Endothelial cell of umbilical vein (primary cell): ENCODE results near the gene ECI1. TPM values are rescaled to one million over a fixed set of nuclear protein-coding genes. Genes with fewer than 3 reads are reported as not detected.

Experiments used
- BruUV-seq: library from RNA; stranded (reverse); fragments of 400-500 nt; replicated peaks from 2 replicates; lab custom pipeline; 2021; lab: Mats Ljungman, UMichigan
- CTCF ChIA-PET: fragments of 300-600, 350-600 bp; sonication (Branson Sonifier 250); formaldehyde crosslinking; loops from one replicate; lab custom pipeline; 2021; ENCODE audit warnings: antibody characterized with exemption, inconsistent platforms; lab: Charles Lee
- POLR2A ChIA-PET: fragments of 300-600, 350-600 bp; sonication (Branson Sonifier 250); formaldehyde crosslinking; loops from one replicate; lab custom pipeline; 2021; ENCODE audit warnings: antibody characterized with exemption, inconsistent platforms; lab: Charles Lee
- DNase-seq: peaks from one replicate; pipeline ENCODE4 v3.0.0-alpha.2; 2011; ENCODE audit warnings: low read depth, low spot score
- FAIRE-seq: peaks from 2 replicates; lab custom pipeline; 2011; peaks lifted over from hg19 to GRCh38; lab: Jason Lieb, UNC
- H2AFZ ChIP-seq: 2 replicates; pipeline ENCODE4 v1.6.0; 2012; ENCODE audit warnings: low read depth, low read length, control low read depth, inconsistent platforms
- H3K27ac ChIP-seq: 2 replicates; pipeline ENCODE4 v1.5.1; 2011; ENCODE audit warnings: low read depth, mild to moderate bottlenecking, control low read depth, low read length, moderate library complexity; ENCODE audit not compliant: insufficient read depth
- H3K27me3 ChIP-seq, 2 experiments: 2 replicates each; pipeline versions ENCODE4 v1.6.0 to v1.6.1; 2011; ENCODE audit warnings: low read length in 2 of 2, mixed read lengths in 1 of 2; ENCODE audit not compliant: control insufficient read depth in 2 of 2, insufficient read depth in 2 of 2
- H3K36me3 ChIP-seq, 2 experiments: 2 replicates in 1 of 2; 3 replicates in 1 of 2; pipeline ENCODE4 v1.5.1; 2011; ENCODE audit warnings: low read length in 2 of 2, mild to moderate bottlenecking in 1 of 2, moderate library complexity in 1 of 2; ENCODE audit not compliant: control insufficient read depth in 2 of 2, insufficient read depth in 2 of 2; ENCODE audit errors: extremely low read depth in 1 of 2
- H3K4me1 ChIP-seq: 3 replicates; pipeline ENCODE4 v1.5.1; 2011; ENCODE audit warnings: mild to moderate bottlenecking, low read length; ENCODE audit not compliant: control insufficient read depth, insufficient read depth; ENCODE audit errors: extremely low read depth
- H3K4me2 ChIP-seq: 2 replicates; pipeline ENCODE4 v1.6.1; 2011; ENCODE audit warnings: low read length, control low read depth, mixed read lengths; ENCODE audit not compliant: insufficient read depth
- H3K4me3 ChIP-seq, 3 experiments: fragments of 200-600 bp in 1 of 3; sonication (generic), shearing (Covaris generic) in 1 of 3; replicated peaks in 1 of 3; 2 replicates each; pipeline ENCODE4 v1.5.1; 2011 to 2016; ENCODE audit warnings: control low read depth in 3 of 3, low read length in 3 of 3, mild to moderate bottlenecking in 2 of 3, inconsistent platforms in 1 of 3, low read depth in 1 of 3, moderate library complexity in 1 of 3; ENCODE audit not compliant: insufficient read depth in 1 of 3
- H3K79me2 ChIP-seq: 2 replicates; pipeline ENCODE4 v1.6.0; 2012; ENCODE audit warnings: low read length, inconsistent platforms; ENCODE audit not compliant: control insufficient read depth, insufficient read depth
- H3K9ac ChIP-seq: replicated peaks from 2 replicates; pipeline ENCODE3; 2011; ENCODE audit warnings: low read length, control low read depth; ENCODE audit not compliant: insufficient read depth; ENCODE audit errors: extremely low read depth
- H3K9me1 ChIP-seq: replicated peaks from 3 replicates; pipeline ENCODE4 v1.6.0; 2011; ENCODE audit warnings: mild to moderate bottlenecking, low read length; ENCODE audit not compliant: control insufficient read depth, insufficient read depth; ENCODE audit errors: extremely low read depth
- H3K9me3 ChIP-seq: replicated peaks from 2 replicates; pipeline ENCODE4 v1.5.1; 2012; ENCODE audit warnings: low read length, inconsistent platforms; ENCODE audit not compliant: control insufficient read depth, insufficient read depth
- H4K20me1 ChIP-seq: replicated peaks from 2 replicates; pipeline ENCODE3; 2011; ENCODE audit warnings: mild to moderate bottlenecking, low read length; ENCODE audit not compliant: control insufficient read depth, insufficient read depth; ENCODE audit errors: extremely low read depth
- EZH2 ChIP-seq: IDR thresholded peaks from 2 replicates; pipeline ENCODE4 v1.6.1; 2012; ENCODE audit warnings: borderline replicate concordance, low read depth, mild to moderate bottlenecking, moderate library complexity, low read length, inconsistent platforms; ENCODE audit not compliant: severe bottlenecking
- FOS ChIP-seq: IDR thresholded peaks from 2 replicates; pipeline ENCODE4 v1.6.1; 2011; ENCODE audit warnings: mild to moderate bottlenecking, low read length, moderate library complexity, borderline replicate concordance; ENCODE audit not compliant: insufficient read depth
- GATA2 ChIP-seq: IDR thresholded peaks from 2 replicates; pipeline ENCODE4 v1.7.0; 2011; ENCODE audit warnings: low read depth, mild to moderate bottlenecking, moderate library complexity, mixed read lengths, low read length; ENCODE audit not compliant: insufficient read length, insufficient read depth
- JUN ChIP-seq: IDR thresholded peaks from 2 replicates; pipeline ENCODE4 v1.6.1; 2011; ENCODE audit warnings: borderline replicate concordance, low read depth; ENCODE audit not compliant: insufficient read length, insufficient read depth
- MYC ChIP-seq: IDR thresholded peaks from one replicate; pipeline ENCODE4 v1.6.1; 2011; ENCODE audit warnings: mild to moderate bottlenecking, low read depth, low read length
- POLR2A ChIP-seq: IDR thresholded peaks from 2 replicates; pipeline ENCODE4 v1.6.1; 2012; ENCODE audit warnings: low read depth, mild to moderate bottlenecking, control low read depth, low read length
- POLR2AphosphoS5 ChIP-seq: IDR thresholded peaks from 2 replicates; pipeline ENCODE4 v1.6.1; 2012; ENCODE audit warnings: low read depth, mild to moderate bottlenecking, control low read depth, low read length, moderate library complexity; ENCODE audit not compliant: insufficient read depth
- dilution Hi-C: fragments of 300-500 bp; cut with MboI; formaldehyde crosslinking; loops from one replicate; pipeline ENCODE4 v1.15.0; 2019; ENCODE audit warnings: low sequenced_read_pairs; ENCODE audit not compliant: extremely low pct_ligation_motif_present
- intact Hi-C: fragments of 100-400 bp; cut with micrococcal nuclease; formaldehyde crosslinking; loops from one replicate; pipeline ENCODE4 v1.10.0; 2022
- polyA plus RNA-seq, 4 experiments: library from polyadenylated mRNA; depleted of rRNA in 3 of 4; stranded (reverse) in 3 of 4; unstranded in 1 of 4; fragments of >200 nt; gene quantifications; 2 replicates each; pipeline versions ENCODE4 v1.2.1 to v1.2.3, GENCODE V29; 2011 to 2012; ENCODE audit warnings: missing spikeins in 1 of 4
- total RNA-seq: library from RNA; stranded (reverse); gene quantifications from 2 replicates; pipeline ENCODE4 v1.2.3, GENCODE V29; 2021
- TF ChIP-seq, protein P1 (sequence below): IDR thresholded peaks from 2 replicates; pipeline ENCODE4 v1.6.1; 2011; ENCODE audit not compliant: insufficient read depth, insufficient read length
- TF ChIP-seq, protein P2 (sequence below), 2 donors: IDR thresholded peaks; 1 replicate in 1 of 2; 2 replicates in 1 of 2; pipeline ENCODE4 v1.5.1; 2011; ENCODE audit warnings: low read length in 2 of 2, mild to moderate bottlenecking in 2 of 2, moderate library complexity in 2 of 2, control low read depth in 1 of 2, inconsistent platforms in 1 of 2, low read depth in 1 of 2; ENCODE audit not compliant: insufficient read depth in 1 of 2; ENCODE audit errors: extremely low read depth in 1 of 2

The ECI1 gene
- total and polyA plus RNA-seq, 2 donors (not counting 3 experiments of a cell fraction or from before 2014, with no cell fraction given), result 43.6 to 48.3 TPM

DNA sequence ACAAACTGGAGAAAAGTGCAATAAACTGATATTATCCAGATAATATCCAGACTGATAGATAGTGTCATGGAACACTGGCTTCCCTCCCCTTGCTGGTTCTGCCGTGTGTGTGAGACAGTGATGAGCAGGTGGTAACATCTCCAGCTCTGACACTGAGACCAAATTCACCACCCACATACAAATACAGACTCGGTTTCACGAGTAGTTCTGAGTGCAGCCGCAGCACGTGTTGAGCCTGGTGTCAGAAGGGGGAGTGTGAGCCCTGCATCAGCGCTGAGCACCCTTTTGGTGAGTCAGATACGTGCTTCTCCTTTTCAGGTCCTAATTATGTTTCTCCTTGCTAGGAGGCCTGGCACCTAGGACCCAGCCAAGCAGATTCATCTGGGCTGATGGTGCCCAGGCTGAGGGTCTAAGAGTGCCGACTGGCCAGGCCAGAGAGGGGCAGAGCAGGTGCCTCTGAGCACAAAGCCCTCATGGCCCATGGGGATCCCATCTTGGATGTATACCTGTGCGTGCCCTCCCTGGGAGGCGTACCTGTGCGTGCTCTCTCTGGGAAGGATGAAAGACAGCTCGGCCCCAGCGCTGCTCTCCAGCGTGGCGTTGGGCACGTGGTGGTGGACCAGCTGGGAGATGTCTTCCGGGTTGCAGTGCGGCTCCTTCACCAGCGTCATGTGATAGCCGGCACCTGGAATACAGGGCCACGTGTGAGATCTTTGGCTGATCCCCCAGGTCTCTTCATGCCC lies 43.8 kb upstream of the ECI1 start:
- TF ChIP-seq GATA2 (no peak), EZH2 (no peak), MYC (no peak)
- TF ChIP-seq, protein P1, sequence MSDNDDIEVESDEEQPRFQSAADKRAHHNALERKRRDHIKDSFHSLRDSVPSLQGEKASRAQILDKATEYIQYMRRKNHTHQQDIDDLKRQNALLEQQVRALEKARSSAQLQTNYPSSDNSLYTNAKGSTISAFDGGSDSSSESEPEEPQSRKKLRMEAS, result no peak
- FAIRE-seq (no peak), DNase-seq (no peak)
- Histone ChIP-seq H3K4me3 (no peak overlapping the region), H2AFZ (no peak overlapping the region), H3K9me1 (no peaks in the 10 kb centered on the region), H3K27ac (no peak overlapping the region), H3K27me3 (no peaks in the 10 kb centered on the region), H4K20me1 (no peaks in the 10 kb centered on the region), H3K79me2 (no peaks in the 10 kb centered on the region), H3K9me3 (no peaks in the 10 kb centered on the region), H3K36me3 (peaks cover 0 to 10% of the 10 kb centered on the region in 2 experiments), H3K4me2 (no peak overlapping the region), H3K9ac (no peak overlapping the region), H3K4me1 (no peaks in the 10 kb centered on the region)
- POLR2A ChIA-PET, result no interaction called here
- CTCF ChIA-PET, result interaction anchor here (0.7 to 2.1 kb wide), 2 partner anchors 150 to 206 kb away, joined by 3 to 25 read pairs; no protein-coding TSS in a partner anchor
- BruUV-seq, result no TSS peak
- intact Hi-C loops, result loop anchor here (10.0 kb wide), 1 partner anchor 130 kb away; the partner anchor contains the start of gene CCNF
- dilution Hi-C loops, result no loop called here

DNA sequence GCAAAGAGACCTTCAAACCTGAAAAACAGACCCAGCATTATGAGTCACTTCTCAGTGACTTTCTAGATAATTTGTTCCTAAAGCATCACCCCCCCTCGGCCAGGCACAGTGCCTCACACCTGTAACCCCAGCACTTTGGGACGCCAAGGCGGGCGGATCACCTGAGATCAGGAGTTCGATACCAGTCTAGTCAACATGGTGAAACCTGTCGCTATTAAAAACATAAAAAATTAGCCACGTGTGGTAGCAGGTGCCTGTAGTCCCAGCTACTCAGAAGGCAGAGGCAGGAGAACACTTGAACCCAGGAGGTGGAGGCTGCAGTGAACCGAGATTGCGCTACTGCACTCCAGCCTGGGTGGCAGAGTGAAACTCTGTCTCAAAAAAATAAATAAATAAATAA lies 40.8 kb upstream of the ECI1 start:
- Histone ChIP-seq H3K9me1 (no peaks in the 10 kb centered on the region), H4K20me1 (no peaks in the 10 kb centered on the region), H3K4me2 (no peak overlapping the region), H3K27me3 (no peaks in the 10 kb centered on the region), H3K36me3 (peaks cover 0 to 12% of the 10 kb centered on the region in 2 experiments), H3K4me1 (no peaks in the 10 kb centered on the region), H3K9ac (no peak overlapping the region), H3K79me2 (no peaks in the 10 kb centered on the region), H2AFZ (no peak overlapping the region), H3K27ac (no peak overlapping the region), H3K4me3 (no peak overlapping the region), H3K9me3 (no peaks in the 10 kb centered on the region)
- ChIA-PET POLR2A (no interaction called here), CTCF (no interaction called here)
- no TSS peak for BruUV-seq
- dilution Hi-C loops, result no loop called here
- FAIRE-seq (no peak), DNase-seq (no peak)
- intact Hi-C loops, result loop anchor here (10.0 kb wide), 1 partner anchor 133 kb away; the partner anchor contains the start of gene CCNF
- TF ChIP-seq MYC (no peak), POLR2A (no peak), FOS (no peak), POLR2AphosphoS5 (no peak), EZH2 (no peak), JUN (no peak), GATA2 (no peak)
- TF ChIP-seq, protein P2, sequence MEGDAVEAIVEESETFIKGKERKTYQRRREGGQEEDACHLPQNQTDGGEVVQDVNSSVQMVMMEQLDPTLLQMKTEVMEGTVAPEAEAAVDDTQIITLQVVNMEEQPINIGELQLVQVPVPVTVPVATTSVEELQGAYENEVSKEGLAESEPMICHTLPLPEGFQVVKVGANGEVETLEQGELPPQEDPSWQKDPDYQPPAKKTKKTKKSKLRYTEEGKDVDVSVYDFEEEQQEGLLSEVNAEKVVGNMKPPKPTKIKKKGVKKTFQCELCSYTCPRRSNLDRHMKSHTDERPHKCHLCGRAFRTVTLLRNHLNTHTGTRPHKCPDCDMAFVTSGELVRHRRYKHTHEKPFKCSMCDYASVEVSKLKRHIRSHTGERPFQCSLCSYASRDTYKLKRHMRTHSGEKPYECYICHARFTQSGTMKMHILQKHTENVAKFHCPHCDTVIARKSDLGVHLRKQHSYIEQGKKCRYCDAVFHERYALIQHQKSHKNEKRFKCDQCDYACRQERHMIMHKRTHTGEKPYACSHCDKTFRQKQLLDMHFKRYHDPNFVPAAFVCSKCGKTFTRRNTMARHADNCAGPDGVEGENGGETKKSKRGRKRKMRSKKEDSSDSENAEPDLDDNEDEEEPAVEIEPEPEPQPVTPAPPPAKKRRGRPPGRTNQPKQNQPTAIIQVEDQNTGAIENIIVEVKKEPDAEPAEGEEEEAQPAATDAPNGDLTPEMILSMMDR (IDR thresholded peaks at IDR 0.05; ENCODE audit: extremely low read depth in 1 of 2, insufficient read depth in 1 of 2, low read depth in 1 of 2, low read length in 2 of 2), result no peak
- TF ChIP-seq, protein P1, result no peak
